ENCODE results near the gene BMP3. TPM values are rescaled to one million over a fixed set of nuclear protein-coding genes. Genes with fewer than 3 reads are reported as not detected.

Gene BMP3
- total RNA-seq, 1 experiment from 2014 or later = under 0.01 TPM

DNA sequence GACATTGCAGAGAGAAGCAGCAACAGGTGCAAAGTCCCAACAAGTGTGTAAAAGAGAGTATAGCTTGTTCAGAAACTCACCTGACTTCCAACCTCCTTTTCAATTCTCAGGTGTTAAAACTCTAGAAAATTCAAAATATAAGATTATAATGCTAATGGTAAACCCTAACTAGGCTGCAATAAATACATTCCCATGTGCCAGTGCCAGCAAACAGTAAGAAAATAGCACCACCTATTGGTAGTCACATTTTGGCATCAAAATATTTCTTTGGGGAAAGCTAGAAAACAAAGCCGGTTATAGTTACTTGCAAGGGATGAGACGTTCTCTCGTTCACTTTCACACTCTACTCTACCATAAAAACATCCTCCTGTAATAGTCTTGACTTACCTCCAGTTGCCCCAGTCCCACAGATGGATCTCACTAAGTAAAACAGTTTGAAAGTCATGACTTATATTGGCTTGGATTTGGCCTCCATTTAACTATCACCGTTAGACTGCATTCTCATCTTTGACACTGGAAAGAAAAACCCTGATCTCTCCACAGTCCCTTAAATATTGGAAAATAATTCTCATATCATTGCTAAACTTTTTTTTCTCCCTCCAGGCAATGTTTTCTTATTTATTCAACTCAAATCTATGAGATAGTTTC is 9.6 kb downstream of the BMP3 start:
- DNase-seq (ENCODE audit: low read depth) = peak; percentile 11

DNA sequence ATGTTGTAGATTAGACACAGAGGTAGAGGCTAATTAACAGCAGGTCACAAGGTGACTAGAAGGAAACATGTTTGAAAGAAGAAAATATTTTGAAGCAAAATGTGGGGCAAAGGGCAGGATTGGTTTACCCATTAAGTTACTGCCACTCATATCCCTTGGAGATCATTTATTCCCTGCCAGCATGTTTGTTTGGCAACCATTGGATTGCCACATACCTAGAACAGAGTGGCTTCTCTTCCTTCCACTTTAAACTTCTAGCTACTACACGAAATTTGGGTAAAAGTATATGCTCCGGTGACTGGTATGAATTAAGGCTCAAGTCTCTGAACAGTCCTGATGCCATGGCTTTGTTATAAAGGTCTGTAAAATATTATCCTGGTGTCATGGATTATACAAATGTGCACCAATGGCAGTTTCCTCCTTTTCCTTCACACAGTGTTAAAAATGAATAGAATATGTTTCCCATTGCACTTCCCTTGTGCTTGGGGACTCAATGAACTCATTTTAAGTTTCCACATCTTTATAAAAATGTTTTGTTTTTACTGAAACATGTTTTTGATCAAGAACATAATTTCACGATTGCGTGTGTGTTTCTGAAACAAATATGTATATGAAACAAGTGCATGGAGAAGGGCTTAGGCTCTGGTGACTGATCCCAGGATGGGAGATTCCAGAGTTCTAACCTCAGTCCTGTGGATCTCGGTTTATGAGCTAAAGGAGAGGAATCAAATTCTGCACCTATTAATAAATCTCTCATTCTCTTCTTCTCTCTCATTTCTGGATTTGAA is 12.3 kb downstream of the BMP3 start:
- DNase-seq (ENCODE audit: low read depth) = no peak

DNA sequence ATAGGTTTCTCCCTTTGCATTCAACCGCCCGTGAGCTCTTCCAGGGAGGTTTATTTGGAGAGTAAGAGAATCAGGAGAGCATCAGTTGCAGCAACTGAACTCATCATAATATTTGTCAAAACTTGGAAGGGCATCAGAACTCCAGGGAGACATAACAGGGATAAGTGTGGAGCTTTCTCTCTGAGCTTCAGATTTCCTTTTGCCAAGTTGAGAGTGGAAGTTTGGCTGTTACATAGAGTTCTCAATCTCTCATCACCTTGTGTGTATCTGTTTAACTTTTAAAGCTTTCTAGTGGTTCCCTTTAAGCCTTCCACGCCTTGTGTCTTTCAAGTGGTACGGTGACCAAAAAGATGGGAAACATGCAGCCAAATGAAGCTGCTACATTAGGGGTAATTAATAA is 18.8 kb downstream of the BMP3 start:
- DNase-seq (ENCODE audit: low read depth) = no peak

DNA sequence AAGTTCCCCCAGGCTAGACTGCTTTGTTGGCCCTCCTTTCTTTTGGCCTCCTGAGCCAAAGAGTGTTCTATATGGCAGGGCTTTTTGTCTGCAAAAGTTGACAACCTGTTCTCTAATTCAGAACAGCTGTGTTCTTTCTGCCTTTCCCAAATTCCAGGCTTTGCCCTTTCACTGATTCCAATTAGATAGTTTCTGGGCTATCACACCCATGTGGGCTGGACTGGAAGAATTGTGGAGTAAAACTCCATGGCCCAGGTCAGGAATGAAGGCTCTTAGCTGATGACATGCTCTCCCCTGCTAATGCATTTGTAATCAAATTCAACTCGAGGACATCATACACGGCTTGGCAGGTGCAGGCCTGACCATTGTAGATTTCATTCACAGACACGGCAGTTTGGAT is 19.4 kb downstream of the BMP3 start:
- DNase-seq (ENCODE audit: low read depth) = no peak

DNA sequence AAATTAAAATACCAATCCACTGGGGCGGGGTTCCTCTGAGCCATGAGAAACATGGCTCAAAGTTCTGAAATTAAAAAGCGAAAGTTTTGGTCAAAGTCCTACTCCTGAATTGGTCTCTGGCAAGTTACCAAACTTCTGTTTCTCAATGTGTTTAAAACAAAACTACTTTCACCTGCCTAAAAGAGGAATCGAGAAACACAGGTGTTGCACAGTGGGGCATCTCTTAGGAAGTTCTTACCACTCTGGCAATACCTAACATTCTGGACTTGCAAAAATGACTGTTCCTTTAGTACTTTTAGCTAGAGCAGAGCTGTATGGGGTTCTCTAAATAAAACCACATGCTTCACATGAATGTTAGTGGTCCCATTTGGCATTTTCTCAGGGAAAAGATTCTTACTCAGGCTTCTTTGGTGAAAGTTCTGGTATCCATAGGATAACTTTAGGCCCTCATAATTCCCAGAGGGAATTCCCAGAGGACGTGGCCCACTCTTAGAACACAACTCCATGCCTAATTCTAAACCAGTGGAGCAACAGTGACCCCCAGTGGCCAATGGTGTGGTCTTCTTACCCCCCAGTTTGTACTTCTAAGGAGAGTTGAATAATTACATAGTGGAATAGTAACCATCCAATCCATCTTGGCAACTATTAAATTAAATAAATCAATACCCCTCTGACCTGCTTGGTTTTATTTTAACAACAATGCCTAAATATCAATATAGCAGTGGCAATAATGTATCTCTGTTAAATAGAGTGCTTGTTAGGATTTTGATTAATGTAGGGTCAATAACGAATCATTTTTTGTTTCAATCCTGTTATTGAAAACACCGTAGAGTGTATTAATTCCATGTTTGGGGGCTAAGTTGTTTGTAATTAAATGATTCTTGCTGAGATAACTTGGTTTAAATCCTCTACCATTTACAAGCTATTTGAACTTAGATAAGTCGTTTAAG is 21.9 kb downstream of the BMP3 start:
- peak; percentile 36 for DNase-seq (ENCODE audit: low read depth)

DNA sequence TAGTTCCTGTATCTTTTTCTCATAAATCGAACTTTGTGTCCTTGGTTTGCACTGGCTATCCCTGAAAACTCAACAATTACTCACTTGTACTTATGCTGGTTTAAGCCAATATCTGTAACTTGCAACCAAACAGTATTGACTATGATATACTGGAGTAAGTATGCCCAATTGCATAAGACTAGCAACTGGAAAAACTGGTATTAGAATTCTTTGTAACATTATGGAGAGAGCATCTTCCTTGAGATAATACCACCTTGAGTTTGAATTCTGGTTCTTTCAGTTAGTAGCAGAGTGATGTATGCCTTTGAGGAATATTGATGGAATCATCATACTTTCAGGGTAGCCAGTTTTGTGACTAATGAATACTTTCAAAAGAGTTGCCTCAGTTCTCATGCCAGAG is 28.1 kb downstream of the BMP3 start:
- no peak for DNase-seq (ENCODE audit: low read depth)

DNA sequence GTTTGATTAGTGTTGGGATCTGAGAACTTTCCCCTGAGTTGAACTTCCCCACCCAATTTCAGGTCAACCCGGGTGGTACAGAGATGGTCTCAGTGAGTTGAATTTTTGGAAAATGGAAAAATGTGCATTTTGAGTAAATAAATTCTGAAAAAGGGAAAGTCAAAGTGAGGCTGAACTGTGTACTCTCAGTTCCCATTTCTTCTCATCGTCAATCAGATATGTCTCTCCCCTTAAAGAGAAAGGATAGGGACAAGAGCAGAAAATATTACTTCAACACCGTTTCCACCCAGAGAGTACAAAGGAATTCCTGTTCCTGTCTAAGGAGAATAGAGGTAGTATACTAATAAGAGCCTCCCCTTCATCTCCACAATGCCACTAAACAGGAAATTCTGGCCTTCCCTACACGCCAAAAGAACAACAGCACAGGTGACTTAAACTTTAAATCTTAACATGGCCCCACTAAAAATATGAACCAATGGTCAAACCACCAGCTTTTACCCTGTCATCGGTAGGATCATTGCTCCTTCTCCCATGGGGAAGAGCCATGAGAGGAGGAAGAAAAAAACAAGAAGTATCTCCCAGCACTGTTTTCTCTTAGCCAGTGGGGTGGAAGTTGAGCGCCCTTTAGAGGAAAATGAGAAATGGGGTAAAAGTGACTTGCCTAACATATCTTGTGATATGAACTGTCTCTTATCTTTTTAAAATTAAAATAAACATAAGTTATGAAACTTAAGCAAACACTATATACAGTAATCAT is 30.3 kb downstream of the BMP3 start:
- DNase-seq (ENCODE audit: low read depth) = no peak

DNA sequence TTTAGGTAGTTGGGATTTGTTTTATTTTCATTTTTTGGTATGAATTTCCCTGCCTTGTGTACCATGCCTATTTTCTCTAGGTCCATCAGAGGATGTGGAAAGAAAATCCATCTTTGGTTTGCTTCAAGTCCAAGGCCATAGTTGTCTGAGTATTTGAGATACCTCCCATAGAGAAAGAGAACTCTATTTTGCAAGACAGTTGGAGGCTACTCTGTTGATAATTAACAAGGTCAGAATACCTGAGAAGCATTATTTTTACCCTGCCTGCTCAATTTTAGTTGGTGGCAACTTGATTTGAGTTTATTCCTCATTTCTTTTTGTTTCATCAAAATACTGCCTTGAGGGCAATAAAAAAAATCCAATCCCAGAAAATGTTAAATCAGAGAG is 30.8 kb downstream of the BMP3 start:
- DNase-seq (ENCODE audit: low read depth) = no peak

DNA sequence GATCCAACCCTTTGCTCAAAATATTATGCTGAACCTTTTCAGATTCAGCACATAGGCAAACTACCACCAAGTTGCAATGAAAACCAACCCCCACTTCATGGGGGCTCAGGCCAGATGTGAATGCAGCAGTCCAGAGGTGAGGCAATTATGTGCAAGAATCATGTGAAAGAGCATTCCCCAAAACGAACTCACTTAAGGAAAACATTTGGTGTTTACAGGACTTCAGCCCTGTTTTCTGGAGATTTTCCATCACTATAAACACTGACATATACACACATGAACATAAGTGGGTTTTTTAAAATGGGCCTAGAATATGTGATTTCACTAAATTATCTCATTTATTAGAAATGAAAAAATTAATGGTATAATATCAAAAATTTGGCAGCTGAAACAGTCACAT is 31.5 kb downstream of the BMP3 start:
- no peak for DNase-seq (ENCODE audit: low read depth)

DNA sequence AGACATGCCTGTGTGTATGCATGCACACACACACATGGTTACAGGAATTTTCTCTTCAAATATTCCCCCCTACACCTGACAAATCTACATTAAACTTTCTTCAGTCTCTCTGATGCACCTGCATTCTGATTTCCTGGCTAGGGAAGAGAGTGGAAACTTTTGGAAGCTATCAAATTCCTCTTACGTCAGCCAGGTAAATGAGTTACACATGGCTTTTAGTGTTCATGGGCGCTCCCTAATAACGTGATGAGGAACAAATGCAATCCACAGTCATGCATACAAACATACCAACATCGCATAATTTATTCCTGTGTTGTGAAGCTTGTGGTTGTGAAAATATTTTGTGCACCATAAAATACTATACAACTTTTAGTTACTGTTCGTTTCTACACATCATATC is 34.9 kb downstream of the BMP3 start:
- DNase-seq (ENCODE audit: low read depth) = no peak

DNA sequence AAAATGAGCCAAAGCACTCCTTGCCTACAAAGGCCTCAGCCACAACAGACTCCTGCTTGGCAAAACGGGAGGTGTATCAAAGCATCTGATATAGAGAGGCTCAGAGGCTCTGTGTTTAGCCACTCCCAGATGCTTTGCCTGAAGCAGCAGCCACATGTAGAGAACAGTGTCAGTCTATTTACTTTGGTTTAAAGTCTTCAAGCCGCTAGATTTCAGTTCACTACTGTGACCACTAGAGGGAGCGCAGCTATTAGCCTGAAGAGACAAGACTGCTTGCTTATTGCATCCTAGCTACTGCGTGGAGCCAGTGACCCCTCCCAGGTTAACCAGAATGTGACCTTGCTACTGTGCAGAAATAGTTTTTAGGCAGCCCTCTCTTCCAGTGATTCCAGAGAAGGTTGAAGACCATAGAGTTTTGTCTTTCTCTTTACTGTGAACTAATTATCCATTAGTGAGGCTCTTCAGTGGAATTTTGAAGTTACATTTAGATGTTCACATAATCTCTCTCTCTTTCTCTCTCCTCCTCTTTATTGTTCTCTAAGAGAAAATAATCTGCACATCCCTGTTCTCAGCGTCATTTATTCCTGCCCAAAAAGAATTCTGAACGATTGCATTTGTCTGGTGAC is 39.3 kb downstream of the BMP3 start:
- DNase-seq (ENCODE audit: low read depth) = peak; percentile 65

DNA sequence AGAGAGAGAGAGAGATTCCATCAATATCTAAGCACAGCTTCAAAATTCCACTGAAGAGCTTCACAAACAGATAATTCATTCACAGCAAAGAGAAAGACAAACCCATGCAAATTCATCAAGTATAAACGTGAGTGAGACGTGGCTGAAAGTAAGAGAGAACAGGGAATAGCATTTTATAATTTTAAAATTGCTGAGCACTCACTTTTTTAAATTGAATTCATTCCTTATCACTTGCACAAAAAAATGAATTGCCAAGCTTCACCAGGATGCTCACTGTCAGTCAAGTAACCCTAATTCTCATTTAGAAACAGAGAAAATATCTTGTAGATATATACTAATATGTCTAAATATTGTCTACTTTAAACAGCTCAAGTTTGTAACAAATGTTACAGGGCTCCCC is 40.5 kb downstream of the BMP3 start:
- DNase-seq (ENCODE audit: low read depth) = no peak

DNA sequence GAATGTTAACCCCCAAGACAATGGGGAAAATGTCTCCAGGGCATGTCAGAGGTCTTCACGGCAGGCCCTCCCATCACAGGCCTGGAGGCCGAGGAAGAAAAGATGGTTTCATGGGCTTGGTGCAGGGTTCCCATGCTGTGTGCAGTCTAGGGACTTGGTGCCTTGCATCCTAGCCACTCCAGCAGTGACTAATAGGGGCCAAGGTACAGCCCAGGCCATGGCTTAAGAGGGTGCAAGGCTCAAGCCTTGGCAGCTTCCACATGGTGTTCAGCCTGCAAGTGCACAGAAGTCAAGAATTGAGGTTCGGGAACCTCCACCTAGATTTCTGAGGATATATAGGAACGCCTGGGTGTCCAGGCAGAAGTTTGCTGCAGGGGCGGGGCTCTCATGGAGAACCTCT is 50.6 kb downstream of the BMP3 start:
- no peak for DNase-seq (ENCODE audit: low read depth)

DNA sequence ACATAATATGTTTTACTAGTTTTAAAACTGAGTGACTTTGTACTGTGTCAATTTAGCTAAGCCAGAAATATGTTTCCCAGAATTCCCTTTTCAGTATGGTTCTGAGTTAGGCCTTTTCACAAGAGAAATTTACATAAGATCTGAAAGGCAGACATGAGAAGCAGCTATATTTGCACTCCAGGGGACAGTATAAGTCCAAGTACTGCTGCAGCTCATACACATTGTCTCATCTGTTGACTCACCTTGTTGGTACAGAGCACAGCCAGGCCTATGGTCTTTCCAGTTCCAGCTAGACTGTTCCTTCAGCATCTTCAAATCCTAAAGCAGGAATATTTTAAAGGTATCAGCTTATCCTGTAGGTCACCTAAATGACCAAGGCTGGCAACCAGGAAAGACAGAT is 53.5 kb downstream of the BMP3 start:
- no peak for DNase-seq (ENCODE audit: low read depth)

DNA sequence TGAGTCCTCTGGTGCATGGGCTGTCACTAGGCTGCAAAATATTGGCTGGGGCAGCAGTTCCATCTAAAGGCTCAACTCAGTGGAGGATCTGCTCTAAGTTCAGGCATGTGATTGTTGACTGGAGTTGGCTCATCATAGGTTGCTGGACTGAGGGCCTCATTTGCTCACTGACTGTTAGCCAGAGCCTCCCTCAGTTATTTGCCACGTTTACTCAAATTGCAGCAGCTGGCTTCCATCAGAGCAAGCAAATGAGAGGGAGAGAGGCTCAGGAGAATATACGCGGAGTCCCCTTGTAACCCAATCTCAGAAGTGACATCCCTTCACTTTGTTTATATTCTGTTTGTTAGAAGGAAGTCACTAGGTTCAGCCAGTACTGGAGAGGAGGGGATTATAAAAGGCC is 54.1 kb downstream of the BMP3 start:
- DNase-seq (ENCODE audit: low read depth) = no peak

DNA sequence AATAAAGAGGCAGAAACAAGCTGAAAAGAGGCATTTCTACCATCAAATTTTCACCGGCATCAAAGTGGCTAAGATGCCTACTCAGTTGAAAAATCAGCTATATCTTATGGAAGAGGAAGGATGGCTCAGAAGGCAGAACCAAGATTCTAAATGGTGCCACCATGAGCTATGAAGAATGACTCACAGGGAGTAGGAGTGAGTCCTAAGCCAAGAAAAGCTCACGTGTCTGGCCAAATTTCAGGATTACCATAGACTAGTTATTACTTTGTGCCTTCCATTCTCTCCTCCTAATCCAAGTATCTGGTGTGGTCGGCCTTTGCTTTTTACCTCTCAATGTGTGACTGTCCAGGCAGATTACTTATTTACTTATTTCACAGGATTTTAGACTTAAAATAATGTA is 54.8 kb downstream of the BMP3 start:
- no peak for DNase-seq (ENCODE audit: low read depth)

DNA sequence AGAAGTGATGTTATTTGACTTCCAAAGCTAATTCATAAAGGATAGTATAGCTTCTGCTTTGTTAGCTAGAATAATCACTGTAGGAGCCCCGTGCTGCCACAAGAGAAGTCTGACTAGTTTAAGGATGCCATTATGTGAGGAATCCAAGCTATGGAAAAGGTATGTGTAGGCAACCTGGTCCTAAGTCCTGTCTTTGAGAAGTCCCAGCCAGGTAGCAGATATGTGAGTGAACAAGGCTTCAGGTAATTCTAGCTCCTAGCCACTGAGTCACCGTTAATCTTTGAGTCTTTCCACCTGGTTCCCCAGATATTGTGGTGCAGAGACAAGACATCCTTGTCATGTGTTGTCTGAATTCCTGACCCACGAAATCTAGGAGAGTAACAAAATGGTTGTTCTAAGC is 55.5 kb downstream of the BMP3 start:
- no peak for DNase-seq (ENCODE audit: low read depth)

DNA sequence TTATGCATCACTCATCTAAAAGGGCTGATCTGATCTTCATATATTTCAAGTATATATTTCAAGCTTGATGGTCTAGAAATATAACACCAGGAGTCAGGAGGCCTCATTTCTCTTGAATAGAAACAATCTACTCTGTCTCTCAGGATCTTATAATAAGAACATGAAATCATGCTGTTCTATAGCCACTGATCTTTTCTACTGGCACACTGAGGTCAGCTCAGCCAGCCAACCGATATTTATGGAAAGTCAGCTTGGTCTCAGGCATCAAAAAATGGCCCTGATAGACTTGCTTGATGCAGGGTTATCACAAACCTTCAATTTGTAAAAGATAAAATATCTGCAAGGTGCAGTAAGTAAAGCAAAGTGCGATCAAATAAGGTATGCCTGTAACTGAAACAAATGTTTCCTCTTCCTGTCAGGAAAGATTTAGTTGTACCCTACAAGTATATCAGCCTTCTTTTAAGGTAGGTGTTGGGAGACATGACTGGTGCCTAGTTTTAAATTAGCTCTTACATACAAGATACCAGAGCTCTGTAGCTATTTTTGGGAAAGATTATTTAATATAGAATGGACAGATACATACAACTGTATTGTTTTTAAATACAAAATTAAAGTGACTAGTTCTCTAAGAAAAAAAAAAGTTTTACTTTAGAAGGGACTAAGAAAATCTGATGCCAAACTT is 63.4 kb downstream of the BMP3 start:
- DNase-seq (ENCODE audit: low read depth) = no peak

DNA sequence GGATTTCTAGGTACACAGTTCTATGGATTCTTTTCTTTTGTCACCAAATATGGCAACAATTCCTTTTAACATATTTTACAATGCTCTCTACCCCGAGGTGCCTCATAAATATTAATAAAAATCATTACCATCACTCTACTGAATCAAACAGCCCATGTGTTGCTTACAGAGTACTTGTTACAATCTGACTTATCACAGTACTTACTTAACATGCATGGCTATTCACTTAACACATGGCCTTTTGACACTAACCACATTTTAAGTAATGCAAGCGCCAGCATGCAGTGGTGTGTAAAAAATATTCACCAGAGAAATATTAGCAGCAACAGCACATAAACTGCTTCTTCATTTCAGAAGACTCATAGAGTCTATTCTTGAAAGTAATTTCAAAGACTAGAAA is 64.9 kb downstream of the BMP3 start:
- no peak for DNase-seq (ENCODE audit: low read depth)

DNA sequence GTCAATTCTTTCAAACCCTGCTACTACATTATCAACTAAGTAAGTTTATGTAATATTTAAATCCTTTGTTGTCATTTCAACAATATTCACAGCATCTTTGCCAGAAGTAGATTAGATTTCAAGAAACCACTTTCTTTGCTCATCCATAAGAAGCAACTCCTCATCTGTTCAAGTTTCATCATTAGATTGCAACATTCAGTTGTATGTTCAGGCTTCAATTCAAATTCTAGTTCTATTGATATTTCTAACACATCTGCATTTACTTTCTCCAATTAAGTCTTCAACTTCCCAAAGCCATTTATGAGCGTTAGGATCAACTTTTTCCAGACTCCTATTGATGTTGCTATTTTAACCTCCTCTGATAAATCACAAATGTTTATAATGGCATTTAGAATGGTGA is 66.1 kb downstream of the BMP3 start:
- no peak for DNase-seq (ENCODE audit: low read depth)

DNA sequence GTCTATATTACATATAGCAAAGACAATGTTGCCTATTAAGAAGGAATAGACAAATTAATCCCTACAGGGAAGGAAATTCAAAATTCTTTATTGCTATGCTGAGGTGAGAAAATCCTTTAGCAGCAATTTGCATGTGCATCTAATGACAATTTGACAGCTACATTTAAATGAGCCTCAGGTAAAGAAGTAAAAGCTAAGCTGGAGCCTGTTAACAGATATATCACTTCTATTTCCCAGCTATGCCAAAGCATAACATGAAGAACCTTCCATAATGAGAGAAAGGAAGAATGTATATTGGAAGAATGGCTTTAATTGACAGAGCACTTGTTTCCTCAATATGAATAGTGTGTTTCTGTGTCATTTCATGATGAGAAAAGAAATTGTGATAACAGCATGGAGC is 71.6 kb downstream of the BMP3 start:
- DNase-seq (ENCODE audit: low read depth) = no peak

Measured in RPMI7951 (cell line).